ENCODE measurements around the gene ACACA.

Gene ACACA

GRCh38 chr17:37212179-37212578 lies 194.5 kb downstream of the ACACA start:
- DNase-seq (ENCODE audit: low spot score) = no peak
- TF ChIP-seq CTCF (conservative IDR thresholded peaks at IDR 0.05; ENCODE audit: low read depth) = no peak
- CTCF ChIA-PET = interaction anchor here (0.5 to 0.7 kb wide), 4 partner anchors 70 to 1495 kb away, joined by 3 to 6 read pairs (median 4); no protein-coding TSS in a partner anchor
- POLR2A ChIA-PET (ENCODE audit: low non-redundant PET) = no interaction called here
- H3K27ac ChIP-seq = no peak overlapping the region

DNA sequence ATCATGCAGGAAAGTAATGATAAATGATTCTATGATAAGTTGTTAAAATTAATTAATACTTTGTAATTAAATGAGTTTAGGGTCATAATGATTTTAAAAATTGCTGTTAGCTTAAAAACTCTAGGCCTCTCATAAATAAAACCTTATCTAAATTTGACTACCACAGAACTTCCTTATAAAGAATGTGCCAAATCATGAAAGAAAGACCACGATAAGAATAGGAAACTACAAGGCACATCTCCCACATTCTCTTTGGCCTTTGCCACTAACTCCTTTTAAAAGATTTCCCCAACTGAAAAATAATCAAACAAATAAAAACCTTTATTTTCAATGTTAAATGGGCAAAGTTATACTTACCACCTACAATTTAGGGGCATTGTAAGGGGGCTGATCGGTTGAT lies 195.5 kb downstream of the ACACA start:
- ChIA-PET POLR2A (ENCODE audit: low non-redundant PET) (no interaction called here), CTCF (no interaction called here)
- no peak overlapping the region for H3K27ac ChIP-seq
- no peak for TF ChIP-seq CTCF (conservative IDR thresholded peaks at IDR 0.05; ENCODE audit: low read depth)
- no peak for DNase-seq (ENCODE audit: low spot score)

GRCh38 chr17:37207103-37207502 lies 199.5 kb downstream of the ACACA start:
- DNase-seq (ENCODE audit: low spot score) = no peak
- POLR2A ChIA-PET (ENCODE audit: low non-redundant PET) = no interaction called here
- H3K27ac ChIP-seq = no peak overlapping the region
- no peak for TF ChIP-seq CTCF (conservative IDR thresholded peaks at IDR 0.05; ENCODE audit: low read depth)
- CTCF ChIA-PET = no interaction called here

- no peak for DNase-seq (ENCODE audit: low spot score)
- TF ChIP-seq CTCF (conservative IDR thresholded peaks at IDR 0.05; ENCODE audit: low read depth) = no peak
- no peak overlapping the region for H3K27ac ChIP-seq
- POLR2A ChIA-PET (ENCODE audit: low non-redundant PET) = no interaction called here
- CTCF ChIA-PET = no interaction called here
These were observed 200.3 kb downstream of the ACACA start for GRCh38 chr17:37206299-37206698.

DNA sequence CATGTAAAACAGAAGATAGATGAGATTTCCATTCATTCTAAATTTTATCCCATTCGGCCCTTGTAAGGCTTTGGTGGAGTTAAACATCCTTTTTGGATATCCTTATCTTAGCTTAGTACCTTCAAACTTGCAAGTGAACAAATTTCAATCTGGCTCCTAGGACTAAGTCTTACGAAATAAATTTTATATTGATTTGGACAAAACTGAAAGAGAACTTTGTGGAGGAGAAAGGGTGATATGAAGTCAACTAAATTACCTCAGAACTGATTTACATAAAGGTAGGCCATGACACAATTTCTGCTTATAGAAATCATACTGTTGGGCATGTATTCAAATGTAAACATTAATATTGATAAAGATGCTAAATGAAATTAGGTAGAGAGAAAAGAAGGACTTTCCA lies 206.1 kb downstream of the ACACA start:
- H3K27ac ChIP-seq = no peak overlapping the region
- POLR2A ChIA-PET (ENCODE audit: low non-redundant PET) = no interaction called here
- TF ChIP-seq CTCF (conservative IDR thresholded peaks at IDR 0.05; ENCODE audit: low read depth) = no peak
- DNase-seq (ENCODE audit: low spot score) = no peak
- CTCF ChIA-PET = no interaction called here

DNA sequence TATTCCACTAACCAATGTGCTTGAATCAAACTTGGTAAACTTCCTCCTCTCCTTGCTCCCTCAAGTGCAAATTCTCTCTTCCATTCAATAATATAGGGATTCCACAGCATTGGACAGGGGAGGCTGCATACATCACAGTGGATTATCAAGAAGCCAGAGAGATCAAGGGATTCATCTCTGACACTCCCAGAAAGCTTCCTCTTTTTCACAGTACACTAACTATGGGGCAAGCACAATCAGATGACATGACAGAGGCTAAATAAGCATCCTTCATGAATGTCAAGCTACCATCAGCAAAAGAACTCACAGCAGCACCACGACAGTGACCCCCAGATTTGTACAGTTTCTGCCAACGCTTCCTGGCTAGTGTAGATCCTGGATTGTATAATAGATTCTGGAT lies 209.3 kb downstream of the ACACA start:
- POLR2A ChIA-PET (ENCODE audit: low non-redundant PET) = no interaction called here
- no peak for DNase-seq (ENCODE audit: low spot score)
- TF ChIP-seq CTCF (conservative IDR thresholded peaks at IDR 0.05; ENCODE audit: low read depth) = no peak
- CTCF ChIA-PET = interaction anchor here (0.6 kb wide), 1 partner anchor 54 kb away, joined by 3 read pairs; no protein-coding TSS in a partner anchor
- no peak overlapping the region for H3K27ac ChIP-seq

GRCh38 chr17:37194208-37194607 lies 212.4 kb downstream of the ACACA start:
- ChIA-PET POLR2A (ENCODE audit: low non-redundant PET) (no interaction called here), CTCF (interaction anchor here (0.9 kb wide), 1 partner anchor 569 kb away, joined by 3 read pairs; no protein-coding TSS in a partner anchor)
- no peak for TF ChIP-seq CTCF (conservative IDR thresholded peaks at IDR 0.05; ENCODE audit: low read depth)
- H3K27ac ChIP-seq = no peak overlapping the region
- DNase-seq (ENCODE audit: low spot score) = no peak
